ENCODE results near the gene KCNN2. TPM values are rescaled to one million over a fixed set of nuclear protein-coding genes. Genes with fewer than 3 reads are reported as not detected.

KCNN2 gene
- total and polyA plus RNA-seq, 7 donors, result 0.20 to 2.9 (median 0.63) TPM

DNA sequence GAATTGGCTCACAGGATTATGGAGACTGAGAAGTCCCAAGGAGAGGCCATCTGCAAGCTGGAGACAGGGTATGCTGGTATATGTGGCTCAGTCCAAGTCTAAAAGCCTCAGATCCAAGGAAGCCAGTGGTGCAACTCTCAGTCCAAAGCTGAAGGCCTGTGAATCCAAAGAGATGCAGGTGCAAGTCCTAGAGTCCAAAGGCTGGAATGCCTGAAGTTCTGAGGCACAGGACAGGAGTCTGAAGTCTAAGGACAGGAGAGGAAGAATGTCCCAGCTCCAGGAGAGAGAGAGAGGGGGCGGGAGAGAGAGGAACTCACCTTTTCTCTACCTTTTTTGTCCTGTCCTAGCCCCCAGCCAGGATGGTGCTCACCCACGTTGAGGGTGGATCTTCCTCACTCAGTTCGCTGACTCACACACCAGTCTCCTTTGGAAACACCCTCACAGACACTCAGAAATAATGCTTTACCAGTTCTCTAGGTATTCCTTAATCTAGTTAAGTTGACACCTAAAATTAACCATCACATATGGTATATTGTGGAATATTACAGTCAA is 49.6 kb downstream of the KCNN2 start:
- Histone ChIP-seq H3K4me1 (no peaks in the 10 kb centered on the region), H3K27me3 (ENCODE audit: insufficient read depth in 3 of 3, low read length in 2 of 3) (no peaks in the 10 kb centered on the region), H3K9me3 (no peaks in the 10 kb centered on the region), H3K4me3 (no peak overlapping the region), H3K36me3 (ENCODE audit: insufficient read depth in 1 of 2, low read depth in 1 of 2) (no peaks in the 10 kb centered on the region), H3K27ac (no peak overlapping the region)
- DNase-seq (no peak), ATAC-seq (no peak)
- TF ChIP-seq, protein P1, sequence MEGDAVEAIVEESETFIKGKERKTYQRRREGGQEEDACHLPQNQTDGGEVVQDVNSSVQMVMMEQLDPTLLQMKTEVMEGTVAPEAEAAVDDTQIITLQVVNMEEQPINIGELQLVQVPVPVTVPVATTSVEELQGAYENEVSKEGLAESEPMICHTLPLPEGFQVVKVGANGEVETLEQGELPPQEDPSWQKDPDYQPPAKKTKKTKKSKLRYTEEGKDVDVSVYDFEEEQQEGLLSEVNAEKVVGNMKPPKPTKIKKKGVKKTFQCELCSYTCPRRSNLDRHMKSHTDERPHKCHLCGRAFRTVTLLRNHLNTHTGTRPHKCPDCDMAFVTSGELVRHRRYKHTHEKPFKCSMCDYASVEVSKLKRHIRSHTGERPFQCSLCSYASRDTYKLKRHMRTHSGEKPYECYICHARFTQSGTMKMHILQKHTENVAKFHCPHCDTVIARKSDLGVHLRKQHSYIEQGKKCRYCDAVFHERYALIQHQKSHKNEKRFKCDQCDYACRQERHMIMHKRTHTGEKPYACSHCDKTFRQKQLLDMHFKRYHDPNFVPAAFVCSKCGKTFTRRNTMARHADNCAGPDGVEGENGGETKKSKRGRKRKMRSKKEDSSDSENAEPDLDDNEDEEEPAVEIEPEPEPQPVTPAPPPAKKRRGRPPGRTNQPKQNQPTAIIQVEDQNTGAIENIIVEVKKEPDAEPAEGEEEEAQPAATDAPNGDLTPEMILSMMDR (IDR thresholded peaks at IDR 0.05), result no peak
- WGBS, 3 donors, result 72 to 81% (median 75%) methylated on average over 2 to 3 of the region's 3 CpGs
- intact Hi-C loops (cut with DNase I), result no loop called here

DNA sequence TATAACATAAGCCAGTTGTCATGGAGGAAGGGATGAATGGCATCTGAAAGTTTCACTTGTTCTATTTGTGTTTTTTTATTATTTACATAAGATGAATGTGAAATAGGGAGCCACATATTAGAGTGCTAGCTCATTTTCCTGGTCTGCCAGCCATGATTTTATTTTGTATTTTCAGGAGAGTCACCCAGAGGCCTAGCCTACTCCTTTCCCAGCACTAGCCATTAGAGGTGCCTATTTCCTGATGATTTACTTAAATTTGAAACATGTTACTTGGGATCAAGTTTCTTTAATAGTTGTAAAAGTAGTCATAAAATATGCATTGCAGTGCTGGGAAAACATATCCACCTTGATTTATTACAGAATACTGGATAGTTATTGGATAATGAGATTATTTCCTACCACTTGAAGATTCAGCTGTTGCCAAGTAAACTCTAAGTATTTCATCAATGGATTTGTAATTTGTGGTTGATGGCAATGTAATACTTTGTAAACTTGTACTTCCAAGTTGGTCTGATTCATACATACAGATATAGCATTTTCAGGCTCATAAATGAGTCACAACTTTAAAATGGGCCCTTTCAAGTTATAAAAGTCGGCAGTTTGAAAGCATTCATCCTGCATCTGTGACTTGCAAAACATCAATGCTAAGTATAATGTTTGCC is 50.8 kb downstream of the KCNN2 start:
- H3K9me3 ChIP-seq, result no peaks in the 10 kb centered on the region
- intact Hi-C loops (cut with DNase I), result no loop called here

DNA sequence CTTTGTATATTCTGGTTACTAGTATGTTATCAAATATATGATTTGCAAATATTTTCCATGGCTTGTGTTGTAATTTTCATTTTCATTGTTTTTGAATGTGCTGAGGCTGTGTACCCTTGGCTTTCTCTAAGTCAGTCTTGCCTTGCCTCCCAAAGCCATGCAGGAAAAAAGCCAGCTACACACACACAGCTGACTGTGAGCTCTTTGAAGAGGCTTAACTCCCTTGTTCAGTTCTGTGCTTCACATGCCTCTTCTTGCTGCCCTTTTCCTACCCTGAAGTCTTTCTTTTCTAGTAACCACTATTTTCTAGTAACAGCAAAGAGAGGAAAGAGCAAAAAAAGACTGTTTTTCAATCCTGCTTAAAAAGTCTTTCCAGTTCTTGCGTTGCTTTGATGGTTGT is 53.9 kb downstream of the KCNN2 start:
- H3K9me3 ChIP-seq, result no peaks in the 10 kb centered on the region
- peaks cover 7% of the 10 kb centered on the region for H3K4me1 ChIP-seq
- no peak overlapping the region for H3K4me3 ChIP-seq
- H3K27ac ChIP-seq, result no peak overlapping the region
- H3K36me3 ChIP-seq (ENCODE audit: insufficient read depth in 1 of 2, low read depth in 1 of 2), result no peaks in the 10 kb centered on the region
- WGBS, 3 donors, result 55 to 74% (median 58%) methylated on average over 1 of the region's 1 CpG
- no peaks in the 10 kb centered on the region for H3K27me3 ChIP-seq (ENCODE audit: insufficient read depth in 3 of 3, low read length in 2 of 3)
- ATAC-seq (no peak), DNase-seq (no peak)
- TF ChIP-seq, protein P1 (IDR thresholded peaks at IDR 0.05), result no peak
- intact Hi-C loops (cut with DNase I), result no loop called here

More for the DNA sequence above, 50.8 kb downstream of the KCNN2 start:
- no peak overlapping the region for H3K27ac ChIP-seq
- 28 to 38% (median 36%) methylated on average over 1 of the region's 1 CpG for WGBS, 3 donors
- H3K36me3 ChIP-seq (ENCODE audit: insufficient read depth in 1 of 2, low read depth in 1 of 2), result no peaks in the 10 kb centered on the region
- H3K27me3 ChIP-seq (ENCODE audit: insufficient read depth in 3 of 3, low read length in 2 of 3), result no peaks in the 10 kb centered on the region
- DNase-seq (no peak), ATAC-seq (peak in 3 of 4 donors; percentile 58 to 85 (median 63))
- TF ChIP-seq, protein P1 (IDR thresholded peaks at IDR 0.05), result no peak
- H3K4me1 ChIP-seq, result no peaks in the 10 kb centered on the region
- no peak overlapping the region for H3K4me3 ChIP-seq

DNA sequence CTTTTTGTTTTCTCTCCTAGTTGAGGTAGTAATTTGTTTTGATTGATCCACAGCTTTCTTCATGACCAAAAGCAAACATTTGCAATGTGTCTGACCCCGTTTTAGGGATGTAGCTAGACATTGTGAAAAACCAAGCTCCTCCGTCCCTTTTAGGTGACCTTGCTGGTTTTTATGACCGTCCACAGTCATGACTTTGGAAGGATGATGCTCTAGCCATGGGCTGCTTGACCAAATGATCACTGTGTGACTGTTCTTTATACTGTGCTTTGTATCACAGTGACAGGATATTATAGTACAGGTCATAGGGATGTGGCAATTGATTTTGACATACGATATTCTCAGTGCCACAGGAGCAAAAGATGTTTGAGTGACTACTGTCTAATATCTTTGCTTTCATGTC is 54.4 kb downstream of the KCNN2 start:
- 74 to 85% (median 78%) methylated on average over 4 of the region's 4 CpGs for WGBS, 3 donors
- intact Hi-C loops (cut with DNase I), result no loop called here
- no peak for DNase-seq
- TF ChIP-seq, protein P1 (IDR thresholded peaks at IDR 0.05), result no peak
- ATAC-seq, result peak in 2 of 4 donors; percentile 47 to 62
- Histone ChIP-seq H3K27me3 (ENCODE audit: insufficient read depth in 3 of 3, low read length in 2 of 3) (no peaks in the 10 kb centered on the region), H3K9me3 (no peaks in the 10 kb centered on the region), H3K36me3 (ENCODE audit: insufficient read depth in 1 of 2, low read depth in 1 of 2) (no peaks in the 10 kb centered on the region), H3K4me1 (peaks cover 7% of the 10 kb centered on the region), H3K4me3 (no peak overlapping the region), H3K27ac (no peak overlapping the region)
